GM23338 (cell line): ENCODE results near the gene NUP43. TPM values are rescaled to one million over a fixed set of nuclear protein-coding genes. Genes with fewer than 3 reads are reported as not detected.
A peak's percentile ranks its signal among the peaks of the same experiment; 100 is the strongest.

Experiments used
- ATAC-seq: fragments of 200-7000 bp; cut with Tn5 transposase; 3 replicates; pipeline ENCODE4 v1.9.1; 2020
- DNase-seq: peaks from one replicate; pipeline ENCODE4 v3.0.0-alpha.2; 2015; ENCODE audit warnings: low spot score
- H2AFZ ChIP-seq: fragments of 200-600 bp; sonication (generic); 2 replicates; pipeline ENCODE4 v1.8.0; 2016; ENCODE audit warnings: antibody characterized with exemption, mild to moderate bottlenecking, moderate library complexity
- H3F3A ChIP-seq: fragments of 200-600 bp; sonication (generic); replicated peaks from 2 replicates; pipeline ENCODE4 v1.8.0; 2017; ENCODE audit warnings: antibody characterized with exemption, mixed run types, low read depth
- H3K27ac ChIP-seq: fragments of 200-600 bp; sonication (generic); 2 replicates; pipeline ENCODE4 v1.6.1; 2016; ENCODE audit warnings: low read depth
- H3K27me3 ChIP-seq: fragments of 200-600 bp; sonication (generic); 2 replicates; pipeline ENCODE4 v1.8.0; 2016; ENCODE audit warnings: mild to moderate bottlenecking, mixed run types, moderate library complexity; ENCODE audit not compliant: insufficient read depth
- H3K36me3 ChIP-seq: fragments of 200-600 bp; sonication (generic); 2 replicates; pipeline ENCODE4 v1.8.0; 2016; ENCODE audit warnings: mild to moderate bottlenecking; ENCODE audit not compliant: insufficient read depth
- H3K4me1 ChIP-seq: fragments of 200-600 bp; sonication (generic); 2 replicates; pipeline ENCODE4 v1.8.0; 2016; ENCODE audit warnings: mild to moderate bottlenecking, moderate library complexity; ENCODE audit not compliant: insufficient read depth
- H3K4me2 ChIP-seq: fragments of 200-600 bp; sonication (generic); 2 replicates; pipeline ENCODE4 v1.7.1; 2017; ENCODE audit warnings: mixed run types
- H3K4me3 ChIP-seq: fragments of 200-600 bp; sonication (generic); 2 replicates; pipeline ENCODE4 v1.6.1; 2016; ENCODE audit warnings: mixed run types
- H3K79me2 ChIP-seq: fragments of 200-600 bp; sonication (generic); replicated peaks from 2 replicates; pipeline ENCODE4 v1.8.0; 2017; ENCODE audit warnings: mild to moderate bottlenecking; ENCODE audit not compliant: insufficient read depth
- H3K9me2 ChIP-seq: fragments of 200-600 bp; sonication (generic); 2 replicates; pipeline ENCODE4 v1.8.0; 2017; ENCODE audit not compliant: insufficient read depth
- H4K20me1 ChIP-seq: fragments of 200-600 bp; sonication (generic); replicated peaks from 2 replicates; pipeline ENCODE4 v1.8.0; 2017; ENCODE audit warnings: mild to moderate bottlenecking; ENCODE audit not compliant: insufficient read depth
- H3K27ac Mint-ChIP-seq: 2 replicates; pipeline ENCODE4 v1.8.0; 2020; ENCODE audit warnings: inconsistent platforms, mild to moderate bottlenecking, moderate library complexity, mixed read lengths
- H3K27me3 Mint-ChIP-seq: 3 replicates; pipeline ENCODE4 v1.8.0; 2022; ENCODE audit warnings: low read depth, mild to moderate bottlenecking, moderate library complexity, mixed read lengths, inconsistent platforms; ENCODE audit not compliant: insufficient read depth, poor library complexity
- H3K36me3 Mint-ChIP-seq: 3 replicates; pipeline ENCODE4 v1.8.0; 2021; ENCODE audit warnings: low read depth, mild to moderate bottlenecking, inconsistent platforms, moderate library complexity, mixed read lengths
- H3K4me1 Mint-ChIP-seq: 3 replicates; pipeline ENCODE4 v1.8.0; 2020; ENCODE audit warnings: mild to moderate bottlenecking, inconsistent platforms, mixed read lengths
- H3K4me3 Mint-ChIP-seq: 3 replicates; pipeline ENCODE4 v1.8.0; 2021; ENCODE audit warnings: moderate library complexity, mild to moderate bottlenecking, inconsistent platforms, mixed read lengths
- H3K9me3 Mint-ChIP-seq: 3 replicates; pipeline ENCODE4 v1.8.0; 2020; ENCODE audit warnings: moderate library complexity, mild to moderate bottlenecking, inconsistent platforms, mixed read lengths
- CREB1 ChIP-seq: fragments of 250-450 bp; sonication (Bioruptor Pico); IDR thresholded peaks from 2 replicates; pipeline ENCODE4 v1.5.0; 2020; ENCODE audit warnings: low read depth, mild to moderate bottlenecking, moderate library complexity
- EZH2 ChIP-seq: fragments of 200-600 bp; sonication (generic); IDR thresholded peaks from one replicate; pipeline ENCODE4 v1.8.0; 2017; ENCODE audit warnings: antibody characterized with exemption, mild to moderate bottlenecking, low read depth; ENCODE audit not compliant: unreplicated experiment
- EZH2phosphoT487 ChIP-seq: fragments of 200-600 bp; sonication (generic); IDR thresholded peaks from one replicate; pipeline ENCODE4 v1.8.1; 2018; ENCODE audit warnings: antibody characterized with exemption; ENCODE audit not compliant: unreplicated experiment
- JUNB ChIP-seq: IDR thresholded peaks from one replicate; pipeline ENCODE4 v1.6.1; 2016; ENCODE audit warnings: antibody characterized with exemption; ENCODE audit not compliant: unreplicated experiment
- NANOG ChIP-seq: IDR thresholded peaks from 2 replicates; pipeline ENCODE4 v1.6.1; 2016; ENCODE audit warnings: antibody characterized with exemption, borderline replicate concordance
- POLR2AphosphoS5 ChIP-seq: IDR thresholded peaks from 2 replicates; pipeline ENCODE4 v1.6.1; 2016; ENCODE audit warnings: antibody characterized with exemption, low read depth
- STAT1 ChIP-seq: IDR thresholded peaks from one replicate; pipeline ENCODE4 v1.6.1; 2016; ENCODE audit warnings: antibody characterized with exemption; ENCODE audit not compliant: unreplicated experiment
- ZNF114 ChIP-seq: fragments of 250-450 bp; sonication (Bioruptor Pico); IDR thresholded peaks from 2 replicates; pipeline ENCODE4 v1.5.0; 2020; ENCODE audit warnings: mild to moderate bottlenecking, moderate library complexity
- ZNF331 ChIP-seq: fragments of 250-450 bp; sonication (Bioruptor Pico); IDR thresholded peaks from 2 replicates; pipeline ENCODE4 v1.5.0; 2020; ENCODE audit warnings: low read depth, mild to moderate bottlenecking, moderate library complexity
- polyA plus RNA-seq: library from polyadenylated mRNA; unstranded; fragments of >200 nt; fragmentation: Nextera tagmentation; extraction: Ambion mirVana; gene quantifications from 2 replicates; pipeline ENCODE4 v1.2.1, GENCODE V29; 2016
- total RNA-seq: library from RNA; depleted of rRNA; stranded (reverse); fragments of >200 nt; shearing (Covaris generic); gene quantifications from 2 replicates; pipeline ENCODE4 v1.2.3, GENCODE V29; 2014
- TF ChIP-seq, protein P1 (sequence below), 2 experiments: fragments of 200-600 bp in 1 of 2; sonication (generic) in 1 of 2; conservative IDR thresholded peaks; 2 replicates each; pipeline versions ENCODE4 v1.5.1 to v1.6.1; 2016 to 2017; ENCODE audit warnings: antibody characterized with exemption in 2 of 2, low read depth in 2 of 2, mild to moderate bottlenecking in 2 of 2, moderate library complexity in 1 of 2
- TF ChIP-seq, protein P2 (sequence below): fragments of 250-450 bp; sonication (Bioruptor Pico); IDR thresholded peaks from 2 replicates; pipeline ENCODE4 v1.5.0; 2020; ENCODE audit warnings: mild to moderate bottlenecking, moderate library complexity
- TF ChIP-seq, protein P3 (sequence below): IDR thresholded peaks from 2 replicates; pipeline ENCODE4 v1.6.1; 2016; ENCODE audit warnings: antibody characterized with exemption
- TF ChIP-seq, protein P4 (sequence below): IDR thresholded peaks from one replicate; pipeline ENCODE4 v1.6.1; 2018; ENCODE audit warnings: antibody characterized with exemption; ENCODE audit not compliant: unreplicated experiment

The NUP43 gene
- total and polyA plus RNA-seq, 2 experiments from 2014 or later, result 23.4 to 71.8 TPM

DNA sequence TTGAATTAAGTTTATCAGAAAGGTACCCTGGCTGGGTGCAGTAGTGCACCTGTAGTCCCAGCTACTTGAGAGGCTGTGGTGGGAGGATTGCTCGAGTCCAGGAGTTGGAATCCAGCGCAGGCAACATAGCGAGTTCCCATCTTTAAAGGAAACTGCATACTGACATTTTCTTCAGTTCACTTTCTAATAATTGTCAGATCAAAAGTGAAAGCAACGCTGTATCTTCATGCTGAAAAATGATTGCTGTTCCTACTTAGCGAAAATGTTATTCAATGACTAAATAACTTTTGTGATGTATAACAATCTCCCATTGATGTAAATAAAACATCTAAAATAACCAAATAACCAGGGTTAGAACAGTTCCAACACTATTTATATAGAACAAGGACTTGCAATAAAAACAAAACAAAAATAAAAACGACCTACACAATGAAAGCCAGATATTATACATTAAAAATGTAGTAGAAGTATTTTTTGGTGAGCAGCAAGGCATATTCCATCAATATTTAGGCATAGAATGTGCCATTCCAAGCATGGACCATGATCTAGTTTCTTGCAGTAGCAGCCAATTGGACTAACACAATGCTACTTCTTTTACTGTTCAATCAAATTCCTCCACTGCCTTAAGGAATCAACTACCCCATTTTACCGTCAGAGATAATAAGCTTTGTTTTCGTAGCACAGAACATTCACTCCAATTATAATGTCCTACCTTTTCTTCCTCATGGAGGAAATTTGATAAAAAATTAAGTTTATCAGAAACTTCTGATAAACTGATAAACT is 30.0 kb downstream of the NUP43 start:
- Histone ChIP-seq H3K4me2 (peak overlapping the region; percentile 77), H3K27ac (0 out of 2 replicates have a peak overlapping the region, but pooled peaks have one; percentile 96), H4K20me1 (peaks cover 5% of the 10 kb centered on the region; the same call in 1 of the 2 replicates), H3K36me3 (no peaks in the 10 kb centered on the region), H3K4me3 (peak overlapping the region; percentile 80), H3F3A (no peaks in the 10 kb centered on the region; the same call in 1 of the 2 replicates), H3K4me1 (no peaks in the 10 kb centered on the region), H3K27me3 (no peaks in the 10 kb centered on the region), H3K79me2 (peaks cover 75% of the 10 kb centered on the region), H3K9me2 (no peaks in the 10 kb centered on the region), H2AFZ (no peak overlapping the region)
- ATAC-seq (no peak), DNase-seq (no peak)
- Mint-ChIP-seq H3K4me3 (peak overlapping the region; percentile 85), H3K9me3 (no peaks in the 10 kb centered on the region), H3K27me3 (peaks cover 1% of the 10 kb centered on the region), H3K27ac (peak overlapping the region; percentile 32; the same call in 1 of the 2 replicates), H3K36me3 (peaks cover 4% of the 10 kb centered on the region; the same call in 2 of the 3 replicates), H3K4me1 (peaks cover 15% of the 10 kb centered on the region)
- no peak for TF ChIP-seq POLR2AphosphoS5
- no peak for TF ChIP-seq CREB1
- TF ChIP-seq NANOG, result no peak
- TF ChIP-seq EZH2phosphoT487, result no peak
- TF ChIP-seq, protein P1, sequence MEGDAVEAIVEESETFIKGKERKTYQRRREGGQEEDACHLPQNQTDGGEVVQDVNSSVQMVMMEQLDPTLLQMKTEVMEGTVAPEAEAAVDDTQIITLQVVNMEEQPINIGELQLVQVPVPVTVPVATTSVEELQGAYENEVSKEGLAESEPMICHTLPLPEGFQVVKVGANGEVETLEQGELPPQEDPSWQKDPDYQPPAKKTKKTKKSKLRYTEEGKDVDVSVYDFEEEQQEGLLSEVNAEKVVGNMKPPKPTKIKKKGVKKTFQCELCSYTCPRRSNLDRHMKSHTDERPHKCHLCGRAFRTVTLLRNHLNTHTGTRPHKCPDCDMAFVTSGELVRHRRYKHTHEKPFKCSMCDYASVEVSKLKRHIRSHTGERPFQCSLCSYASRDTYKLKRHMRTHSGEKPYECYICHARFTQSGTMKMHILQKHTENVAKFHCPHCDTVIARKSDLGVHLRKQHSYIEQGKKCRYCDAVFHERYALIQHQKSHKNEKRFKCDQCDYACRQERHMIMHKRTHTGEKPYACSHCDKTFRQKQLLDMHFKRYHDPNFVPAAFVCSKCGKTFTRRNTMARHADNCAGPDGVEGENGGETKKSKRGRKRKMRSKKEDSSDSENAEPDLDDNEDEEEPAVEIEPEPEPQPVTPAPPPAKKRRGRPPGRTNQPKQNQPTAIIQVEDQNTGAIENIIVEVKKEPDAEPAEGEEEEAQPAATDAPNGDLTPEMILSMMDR (conservative IDR thresholded peaks at IDR 0.05; ENCODE audit: low read depth in 2 of 2), result no peak
- no peak for TF ChIP-seq JUNB
- no peak for TF ChIP-seq EZH2
- TF ChIP-seq ZNF331 (CRISPR knock-in tag), result no peak
- TF ChIP-seq, protein P2, sequence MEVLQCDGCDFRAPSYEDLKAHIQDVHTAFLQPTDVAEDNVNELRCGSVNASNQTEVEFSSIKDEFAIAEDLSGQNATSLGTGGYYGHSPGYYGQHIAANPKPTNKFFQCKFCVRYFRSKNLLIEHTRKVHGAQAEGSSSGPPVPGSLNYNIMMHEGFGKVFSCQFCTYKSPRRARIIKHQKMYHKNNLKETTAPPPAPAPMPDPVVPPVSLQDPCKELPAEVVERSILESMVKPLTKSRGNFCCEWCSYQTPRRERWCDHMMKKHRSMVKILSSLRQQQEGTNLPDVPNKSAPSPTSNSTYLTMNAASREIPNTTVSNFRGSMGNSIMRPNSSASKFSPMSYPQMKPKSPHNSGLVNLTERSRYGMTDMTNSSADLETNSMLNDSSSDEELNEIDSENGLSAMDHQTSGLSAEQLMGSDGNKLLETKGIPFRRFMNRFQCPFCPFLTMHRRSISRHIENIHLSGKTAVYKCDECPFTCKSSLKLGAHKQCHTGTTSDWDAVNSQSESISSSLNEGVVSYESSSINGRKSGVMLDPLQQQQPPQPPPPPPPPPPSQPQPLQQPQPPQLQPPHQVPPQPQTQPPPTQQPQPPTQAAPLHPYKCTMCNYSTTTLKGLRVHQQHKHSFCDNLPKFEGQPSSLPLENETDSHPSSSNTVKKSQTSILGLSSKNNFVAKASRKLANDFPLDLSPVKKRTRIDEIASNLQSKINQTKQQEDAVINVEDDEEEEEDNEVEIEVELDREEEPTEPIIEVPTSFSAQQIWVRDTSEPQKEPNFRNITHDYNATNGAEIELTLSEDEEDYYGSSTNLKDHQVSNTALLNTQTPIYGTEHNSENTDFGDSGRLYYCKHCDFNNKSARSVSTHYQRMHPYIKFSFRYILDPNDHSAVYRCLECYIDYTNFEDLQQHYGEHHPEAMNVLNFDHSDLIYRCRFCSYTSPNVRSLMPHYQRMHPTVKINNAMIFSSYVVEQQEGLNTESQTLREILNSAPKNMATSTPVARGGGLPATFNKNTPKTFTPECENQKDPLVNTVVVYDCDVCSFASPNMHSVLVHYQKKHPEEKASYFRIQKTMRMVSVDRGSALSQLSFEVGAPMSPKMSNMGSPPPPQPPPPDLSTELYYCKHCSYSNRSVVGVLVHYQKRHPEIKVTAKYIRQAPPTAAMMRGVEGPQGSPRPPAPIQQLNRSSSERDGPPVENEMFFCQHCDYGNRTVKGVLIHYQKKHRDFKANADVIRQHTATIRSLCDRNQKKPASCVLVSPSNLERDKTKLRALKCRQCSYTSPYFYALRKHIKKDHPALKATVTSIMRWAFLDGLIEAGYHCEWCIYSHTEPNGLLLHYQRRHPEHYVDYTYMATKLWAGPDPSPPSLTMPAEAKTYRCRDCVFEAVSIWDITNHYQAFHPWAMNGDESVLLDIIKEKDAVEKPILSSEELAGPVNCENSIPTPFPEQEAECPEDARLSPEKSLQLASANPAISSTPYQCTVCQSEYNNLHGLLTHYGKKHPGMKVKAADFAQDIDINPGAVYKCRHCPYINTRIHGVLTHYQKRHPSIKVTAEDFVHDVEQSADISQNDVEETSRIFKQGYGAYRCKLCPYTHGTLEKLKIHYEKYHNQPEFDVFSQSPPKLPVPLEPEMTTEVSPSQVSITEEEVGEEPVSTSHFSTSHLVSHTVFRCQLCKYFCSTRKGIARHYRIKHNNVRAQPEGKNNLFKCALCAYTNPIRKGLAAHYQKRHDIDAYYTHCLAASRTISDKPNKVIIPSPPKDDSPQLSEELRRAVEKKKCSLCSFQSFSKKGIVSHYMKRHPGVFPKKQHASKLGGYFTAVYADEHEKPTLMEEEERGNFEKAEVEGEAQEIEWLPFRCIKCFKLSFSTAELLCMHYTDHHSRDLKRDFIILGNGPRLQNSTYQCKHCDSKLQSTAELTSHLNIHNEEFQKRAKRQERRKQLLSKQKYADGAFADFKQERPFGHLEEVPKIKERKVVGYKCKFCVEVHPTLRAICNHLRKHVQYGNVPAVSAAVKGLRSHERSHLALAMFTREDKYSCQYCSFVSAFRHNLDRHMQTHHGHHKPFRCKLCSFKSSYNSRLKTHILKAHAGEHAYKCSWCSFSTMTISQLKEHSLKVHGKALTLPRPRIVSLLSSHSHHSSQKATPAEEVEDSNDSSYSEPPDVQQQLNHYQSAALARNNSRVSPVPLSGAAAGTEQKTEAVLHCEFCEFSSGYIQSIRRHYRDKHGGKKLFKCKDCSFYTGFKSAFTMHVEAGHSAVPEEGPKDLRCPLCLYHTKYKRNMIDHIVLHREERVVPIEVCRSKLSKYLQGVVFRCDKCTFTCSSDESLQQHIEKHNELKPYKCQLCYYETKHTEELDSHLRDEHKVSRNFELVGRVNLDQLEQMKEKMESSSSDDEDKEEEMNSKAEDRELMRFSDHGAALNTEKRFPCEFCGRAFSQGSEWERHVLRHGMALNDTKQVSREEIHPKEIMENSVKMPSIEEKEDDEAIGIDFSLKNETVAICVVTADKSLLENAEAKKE (CRISPR knock-in tag), result no peak
- no peak for TF ChIP-seq ZNF114 (CRISPR knock-in tag)
- TF ChIP-seq, protein P3, sequence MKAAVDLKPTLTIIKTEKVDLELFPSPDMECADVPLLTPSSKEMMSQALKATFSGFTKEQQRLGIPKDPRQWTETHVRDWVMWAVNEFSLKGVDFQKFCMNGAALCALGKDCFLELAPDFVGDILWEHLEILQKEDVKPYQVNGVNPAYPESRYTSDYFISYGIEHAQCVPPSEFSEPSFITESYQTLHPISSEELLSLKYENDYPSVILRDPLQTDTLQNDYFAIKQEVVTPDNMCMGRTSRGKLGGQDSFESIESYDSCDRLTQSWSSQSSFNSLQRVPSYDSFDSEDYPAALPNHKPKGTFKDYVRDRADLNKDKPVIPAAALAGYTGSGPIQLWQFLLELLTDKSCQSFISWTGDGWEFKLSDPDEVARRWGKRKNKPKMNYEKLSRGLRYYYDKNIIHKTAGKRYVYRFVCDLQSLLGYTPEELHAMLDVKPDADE, result no peak
- no peak for TF ChIP-seq STAT1
- TF ChIP-seq, protein P4, sequence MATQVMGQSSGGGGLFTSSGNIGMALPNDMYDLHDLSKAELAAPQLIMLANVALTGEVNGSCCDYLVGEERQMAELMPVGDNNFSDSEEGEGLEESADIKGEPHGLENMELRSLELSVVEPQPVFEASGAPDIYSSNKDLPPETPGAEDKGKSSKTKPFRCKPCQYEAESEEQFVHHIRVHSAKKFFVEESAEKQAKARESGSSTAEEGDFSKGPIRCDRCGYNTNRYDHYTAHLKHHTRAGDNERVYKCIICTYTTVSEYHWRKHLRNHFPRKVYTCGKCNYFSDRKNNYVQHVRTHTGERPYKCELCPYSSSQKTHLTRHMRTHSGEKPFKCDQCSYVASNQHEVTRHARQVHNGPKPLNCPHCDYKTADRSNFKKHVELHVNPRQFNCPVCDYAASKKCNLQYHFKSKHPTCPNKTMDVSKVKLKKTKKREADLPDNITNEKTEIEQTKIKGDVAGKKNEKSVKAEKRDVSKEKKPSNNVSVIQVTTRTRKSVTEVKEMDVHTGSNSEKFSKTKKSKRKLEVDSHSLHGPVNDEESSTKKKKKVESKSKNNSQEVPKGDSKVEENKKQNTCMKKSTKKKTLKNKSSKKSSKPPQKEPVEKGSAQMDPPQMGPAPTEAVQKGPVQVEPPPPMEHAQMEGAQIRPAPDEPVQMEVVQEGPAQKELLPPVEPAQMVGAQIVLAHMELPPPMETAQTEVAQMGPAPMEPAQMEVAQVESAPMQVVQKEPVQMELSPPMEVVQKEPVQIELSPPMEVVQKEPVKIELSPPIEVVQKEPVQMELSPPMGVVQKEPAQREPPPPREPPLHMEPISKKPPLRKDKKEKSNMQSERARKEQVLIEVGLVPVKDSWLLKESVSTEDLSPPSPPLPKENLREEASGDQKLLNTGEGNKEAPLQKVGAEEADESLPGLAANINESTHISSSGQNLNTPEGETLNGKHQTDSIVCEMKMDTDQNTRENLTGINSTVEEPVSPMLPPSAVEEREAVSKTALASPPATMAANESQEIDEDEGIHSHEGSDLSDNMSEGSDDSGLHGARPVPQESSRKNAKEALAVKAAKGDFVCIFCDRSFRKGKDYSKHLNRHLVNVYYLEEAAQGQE, result no peak
